ENCODE measurements around the gene MTERF2.
"Not testable (repeated sequence)": the region's sequence is repeated elsewhere in the genome, so short reads cannot be mapped to it uniquely, and the experiment has no call there.

Gene MTERF2

DNA sequence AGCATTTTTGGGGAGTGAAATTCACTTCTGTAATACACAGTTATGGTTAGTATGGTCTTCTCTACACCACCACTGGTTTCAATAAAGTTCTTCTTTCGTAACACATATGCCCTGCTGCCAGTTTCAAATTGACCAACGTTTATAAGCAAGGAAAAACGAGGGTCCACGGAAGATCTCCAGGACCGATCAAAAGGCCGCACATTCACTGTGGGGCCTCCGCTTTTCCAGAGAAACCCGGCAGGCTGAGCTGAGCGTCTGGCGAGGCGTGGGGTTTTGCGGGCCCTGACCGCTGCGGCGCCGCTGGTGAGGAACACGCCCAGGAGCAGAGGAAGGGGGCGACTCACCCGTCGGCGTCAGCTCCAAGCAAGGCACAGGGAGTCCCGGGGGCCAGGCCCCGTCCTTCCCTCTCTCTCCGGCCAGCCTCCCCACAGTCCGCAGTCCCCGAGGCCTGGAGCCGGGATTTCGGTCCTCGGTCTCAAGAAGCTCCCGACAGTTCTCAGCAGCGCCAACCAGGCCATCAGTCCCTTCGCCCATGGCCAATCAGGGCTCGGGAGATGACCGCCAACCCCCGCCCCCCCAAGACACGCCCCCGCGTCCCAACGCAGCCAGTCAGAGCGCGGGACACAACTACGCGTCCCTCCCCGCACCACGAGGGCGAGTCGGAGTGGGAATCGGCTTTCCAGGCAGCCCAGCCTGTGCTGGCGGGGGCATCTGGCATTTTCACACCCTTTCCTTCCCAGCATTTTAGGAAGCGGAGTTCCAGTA is at the start of gene MTERF2:
TSS of gene MTERF2 (minus strand) at position 522 of the 765 bp plus-strand sequence. CDS start 8,432 bp downstream, outside the sequence.
- peak; percentile 96 for DNase-seq (ENCODE audit: low read depth, low spot score)

GRCh38 chr12:107035733-107036132 is 48.8 kb upstream of the MTERF2 start:
- DNase-seq (ENCODE audit: low read depth, low spot score): no peak

GRCh38 chr12:107033758-107034739 is 47.1 kb upstream of the MTERF2 start:
- DNase-seq (ENCODE audit: low read depth, low spot score): no peak

DNA sequence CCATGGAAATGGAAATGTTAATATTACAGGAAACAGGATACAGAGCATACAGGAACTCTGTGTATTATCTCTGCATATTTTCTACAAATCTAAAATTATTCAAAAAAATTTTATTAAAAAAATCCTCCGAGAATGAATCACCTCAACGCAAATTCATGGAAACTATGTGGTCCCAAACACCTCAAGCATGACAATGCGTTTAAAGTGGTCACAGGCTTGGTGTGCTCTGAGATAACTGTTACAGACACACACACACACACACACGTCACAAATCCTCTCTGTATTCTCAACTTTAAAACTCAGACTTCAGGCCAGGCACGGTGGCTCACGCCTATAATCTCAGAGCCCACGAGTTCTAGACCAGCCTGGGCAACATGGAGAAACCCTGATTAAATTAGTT is 45.3 kb upstream of the MTERF2 start:
- no peak for DNase-seq (ENCODE audit: low read depth, low spot score)

DNA sequence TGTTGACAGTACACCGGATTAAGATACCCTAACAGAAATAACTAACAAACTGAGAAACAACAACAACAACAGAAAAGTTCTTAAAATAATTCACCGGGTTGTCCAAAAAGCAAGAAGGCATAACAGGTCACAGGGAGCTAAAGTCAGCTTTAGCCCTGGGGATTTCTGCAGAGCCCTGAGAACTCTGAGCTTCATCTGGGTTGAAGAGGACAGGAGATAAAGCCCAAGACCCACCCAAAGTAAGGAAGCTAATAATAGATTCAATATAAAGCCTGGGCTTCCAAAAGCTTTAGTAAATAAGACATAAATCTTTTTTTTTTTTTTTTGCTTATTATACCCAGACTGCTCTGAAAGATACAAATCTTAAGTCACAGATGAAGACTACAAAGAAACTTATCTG is 44.1 kb upstream of the MTERF2 start:
- no peak for DNase-seq (ENCODE audit: low read depth, low spot score)

GRCh38 chr12:107029081-107029480 is 42.1 kb upstream of the MTERF2 start:
- DNase-seq (ENCODE audit: low read depth, low spot score): no peak

DNA sequence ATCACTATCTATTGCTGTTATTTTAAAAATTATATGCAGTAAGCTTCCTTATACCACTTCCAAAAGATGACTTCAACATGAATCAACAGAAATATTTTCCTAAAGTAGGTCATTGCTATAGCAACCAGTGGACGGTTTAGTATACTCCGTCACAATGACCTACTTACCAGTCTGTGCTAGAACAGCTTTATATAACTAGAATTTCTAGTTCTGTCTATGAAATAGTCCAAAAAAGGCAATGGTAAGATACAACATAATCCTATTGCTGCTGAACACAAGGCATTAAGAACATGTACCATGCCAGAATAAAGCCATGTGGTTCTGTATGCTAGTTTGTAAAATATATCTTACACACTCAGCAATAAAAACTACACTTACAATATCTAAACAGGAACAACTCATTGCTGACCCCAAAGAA is 40.7 kb upstream of the MTERF2 start:
- no peak for DNase-seq (ENCODE audit: low read depth, low spot score)

GRCh38 chr12:107026806-107027635 is 40.1 kb upstream of the MTERF2 start:
- no peak for DNase-seq (ENCODE audit: low read depth, low spot score)

- not testable (repeated sequence) for DNase-seq (ENCODE audit: low read depth, low spot score)
Observed at GRCh38 chr12:107026356-107026755, 39.4 kb upstream of the MTERF2 start.

DNA sequence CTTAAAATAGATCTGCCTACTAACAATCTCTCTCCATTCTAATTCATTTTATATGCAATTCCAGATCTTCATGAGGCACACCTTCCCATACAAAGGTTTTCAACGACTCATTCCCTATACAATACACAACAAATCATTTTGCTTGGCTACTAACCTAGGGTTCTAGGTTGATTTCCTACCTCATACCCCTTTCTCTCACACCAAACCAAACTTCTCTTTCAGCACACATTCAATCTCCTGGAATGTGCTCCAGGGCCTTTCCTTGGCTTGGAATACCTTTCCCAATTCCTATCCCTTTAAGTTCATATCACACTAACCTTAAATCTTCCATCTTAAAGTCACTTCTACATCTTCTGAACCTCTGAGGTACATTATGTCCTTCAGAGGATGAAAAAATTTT is 38.7 kb upstream of the MTERF2 start:
- DNase-seq (ENCODE audit: low read depth, low spot score): peak; percentile 29

GRCh38 chr12:107019546-107019945 is 32.6 kb upstream of the MTERF2 start:
- no peak for DNase-seq (ENCODE audit: low read depth, low spot score)

GRCh38 chr12:107017042-107017441 is 30.1 kb upstream of the MTERF2 start:
- DNase-seq (ENCODE audit: low read depth, low spot score): no peak

- peak; percentile 13 for DNase-seq (ENCODE audit: low read depth, low spot score)
Observed at GRCh38 chr12:107014055-107014454, 27.1 kb upstream of the MTERF2 start.

DNA sequence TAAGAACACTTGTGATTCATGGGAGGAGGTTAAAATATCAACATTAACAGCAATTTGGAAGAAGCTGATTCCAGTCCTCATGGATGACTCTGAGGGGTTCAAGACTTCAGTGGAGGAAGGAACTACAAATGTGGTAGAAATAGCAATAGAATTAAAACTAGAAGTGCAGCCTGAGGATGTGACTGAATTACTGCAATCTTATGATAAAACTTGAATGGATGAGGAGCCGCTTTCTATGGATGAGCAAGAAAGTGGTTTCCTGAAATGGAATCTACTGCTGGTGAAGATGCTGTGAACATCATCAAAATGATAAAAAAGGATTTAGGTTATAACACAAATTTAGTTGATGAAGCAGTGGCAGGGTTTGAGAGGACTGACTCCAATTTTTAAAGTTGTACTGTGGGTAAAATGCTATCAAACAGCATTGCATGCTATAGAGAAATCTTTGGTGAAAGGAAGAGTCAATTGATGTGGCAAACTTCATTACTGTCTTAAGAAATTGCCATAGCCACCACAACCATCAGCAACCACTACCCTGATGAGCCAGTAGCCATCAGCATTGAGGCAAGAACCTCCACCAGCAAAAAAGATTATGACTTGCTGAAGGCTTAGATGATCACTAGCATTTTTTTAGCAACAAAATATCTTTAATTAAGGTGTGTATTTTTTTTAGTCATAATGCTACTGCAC is 25.9 kb upstream of the MTERF2 start:
- no peak for DNase-seq (ENCODE audit: low read depth, low spot score)

DNA sequence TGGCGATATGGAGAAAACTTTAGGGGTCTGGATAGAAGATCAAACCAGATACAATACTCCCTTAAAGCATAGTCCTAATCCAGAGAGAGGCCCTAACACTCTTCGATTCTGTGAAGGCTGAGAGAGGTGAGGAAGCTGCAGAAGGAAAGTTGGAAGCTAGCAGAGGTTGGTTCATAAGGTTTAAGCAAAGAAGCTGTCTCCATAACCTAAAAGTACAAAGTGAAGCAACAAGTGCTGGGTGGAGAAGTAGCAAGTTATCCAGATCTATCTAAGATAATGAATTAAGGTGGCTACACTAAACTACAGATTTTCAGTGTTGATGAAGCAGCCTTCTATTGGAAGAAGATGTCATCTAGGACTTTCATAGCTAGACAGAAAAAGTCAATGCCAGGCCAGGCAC is 24.6 kb upstream of the MTERF2 start:
- no peak for DNase-seq (ENCODE audit: low read depth, low spot score)

- no peak for DNase-seq (ENCODE audit: low read depth, low spot score)
Observed at GRCh38 chr12:107007411-107007810, 20.5 kb upstream of the MTERF2 start.

DNA sequence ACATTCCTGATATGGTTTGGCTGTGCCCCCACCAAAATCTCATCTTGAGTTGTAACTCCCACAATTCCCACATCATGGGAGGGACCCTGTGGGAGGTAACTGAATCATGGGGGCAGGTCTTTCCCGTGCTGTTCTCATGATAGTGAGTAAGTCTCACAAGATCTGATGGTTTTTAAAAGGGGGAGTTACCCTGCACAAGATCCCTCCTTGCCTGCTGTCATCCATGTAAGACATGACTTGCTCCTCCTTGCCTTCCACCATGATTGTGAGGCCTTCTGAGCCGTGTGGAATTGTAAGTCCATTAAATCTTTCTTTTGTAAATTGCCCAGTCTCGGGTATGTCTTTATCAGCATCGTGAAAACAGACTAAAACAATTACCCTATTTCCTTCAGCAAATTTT is 15.7 kb upstream of the MTERF2 start:
- not testable (repeated sequence) for DNase-seq (ENCODE audit: low read depth, low spot score)

DNA sequence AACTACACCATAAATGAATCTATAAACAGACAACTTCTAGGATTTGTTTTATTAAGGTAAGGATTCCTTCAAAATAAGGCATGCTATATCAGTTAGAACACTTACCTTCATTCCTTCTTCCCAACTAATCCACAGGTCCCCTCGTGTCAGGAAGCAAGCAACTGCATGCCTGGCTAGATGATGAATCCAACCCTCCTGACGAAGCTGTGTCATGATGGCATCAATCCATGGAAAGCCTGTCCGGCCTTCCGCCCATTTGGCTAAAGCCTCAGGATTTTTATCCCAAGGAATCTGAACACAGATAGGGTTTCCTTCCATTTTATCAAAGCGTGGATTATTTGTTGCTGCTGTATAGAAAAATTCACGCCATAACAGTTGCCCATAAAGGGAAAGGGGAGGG is 12.5 kb upstream of the MTERF2 start:
- DNase-seq (ENCODE audit: low read depth, low spot score): no peak

- no peak for DNase-seq (ENCODE audit: low read depth, low spot score)
Observed at GRCh38 chr12:106997916-106998315, 11.0 kb upstream of the MTERF2 start.

DNA sequence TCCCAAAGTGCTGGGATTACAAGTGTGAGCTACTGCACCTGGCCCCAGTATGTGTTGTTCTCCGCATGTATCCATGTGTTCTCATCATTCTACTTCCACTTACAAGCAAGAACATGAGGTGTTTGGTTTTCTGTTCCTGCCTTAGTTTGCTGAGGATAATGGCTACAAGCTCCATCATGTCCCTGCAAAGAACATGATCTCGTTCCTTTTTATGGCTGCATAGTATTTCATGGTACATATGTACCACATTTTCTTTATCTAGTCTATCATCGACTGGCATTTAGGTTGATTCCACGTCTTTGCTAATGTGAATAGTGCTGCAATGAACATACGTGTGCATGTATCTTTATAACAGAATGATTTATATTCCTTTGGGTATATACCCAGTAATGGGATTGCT is 9.2 kb upstream of the MTERF2 start:
- DNase-seq (ENCODE audit: low read depth, low spot score): not testable (repeated sequence)
